T-cell (primary cell): ENCODE results near the gene CLCA4. TPM values are rescaled to one million over a fixed set of nuclear protein-coding genes. Genes with fewer than 3 reads are reported as not detected.
"Not testable (repeated sequence)": the region's sequence is repeated elsewhere in the genome, so short reads cannot be mapped to it uniquely, and the experiment has no call there.

Experiments used
- ATAC-seq, 4 experiments: fragments of 200-7000 bp in 3 of 4; fragments of 150-1000 bp in 1 of 4; cut with Tn5 transposase; replicated peaks in 1 of 4; 1 replicate in 3 of 4; 2 replicates in 1 of 4; pipeline ENCODE4 v1.10.0; 2021; ENCODE audit warnings: moderate library complexity in 3 of 4, mild to moderate bottlenecking in 2 of 4, moderate number of reproducible peaks in 1 of 4
- CTCF ChIA-PET, 2 donors: fragments of 300-600 bp; sonication (Branson Sonifier 250); formaldehyde crosslinking; loops; one replicate each; lab custom pipeline; 2022; ENCODE audit warnings: antibody characterized with exemption in 2 of 2; lab: Charles Lee
- POLR2A ChIA-PET, 2 donors: fragments of 300-600 bp; sonication (Branson Sonifier 250); formaldehyde crosslinking; loops; one replicate each; lab custom pipeline; 2022; ENCODE audit warnings: antibody characterized with exemption in 2 of 2; lab: Charles Lee
- DNase-seq, 35 experiments: peaks; one replicate each; pipeline versions ENCODE4 v3.0.0 to v3.0.0-alpha.2; 2013 to 2023
- H3K27ac ChIP-seq: one replicate; pipeline ENCODE4 v1.5.1; 2013; ENCODE audit warnings: low read length
- H3K27me3 ChIP-seq, 2 experiments: replicated peaks in 1 of 2; 1 replicate in 1 of 2; 2 replicates in 1 of 2; pipeline versions ENCODE4 v1.6.1 to v1.7.0; 2013; ENCODE audit warnings: low read length in 1 of 2, mixed read lengths in 1 of 2; ENCODE audit not compliant: control insufficient read depth in 2 of 2, insufficient read depth in 2 of 2; ENCODE audit errors: extremely low read depth in 1 of 2
- H3K36me3 ChIP-seq, 2 donors: 1 replicate in 1 of 2; 2 replicates in 1 of 2; pipeline versions ENCODE4 v1.6.1 to v1.7.0; 2013; ENCODE audit warnings: low read length in 1 of 2; ENCODE audit not compliant: control insufficient read depth in 2 of 2, insufficient read depth in 1 of 2; ENCODE audit errors: extremely low read depth in 1 of 2
- H3K4me1 ChIP-seq, 2 experiments: 1 replicate in 1 of 2; 2 replicates in 1 of 2; pipeline versions ENCODE4 v1.6.1 to v1.7.0; 2013; ENCODE audit warnings: low read length in 2 of 2, mixed read lengths in 1 of 2; ENCODE audit not compliant: insufficient read depth in 2 of 2, control insufficient read depth in 1 of 2; ENCODE audit errors: extremely low read depth in 1 of 2
- H3K4me3 ChIP-seq, 2 donors: 1 replicate in 1 of 2; 2 replicates in 1 of 2; pipeline versions ENCODE4 v1.5.1 to v1.7.0; 2013; ENCODE audit warnings: mild to moderate bottlenecking in 2 of 2, low read length in 1 of 2, moderate library complexity in 1 of 2; ENCODE audit not compliant: control insufficient read depth in 1 of 2; ENCODE audit errors: extremely low read depth in 1 of 2
- H3K9me3 ChIP-seq: 2 replicates; pipeline ENCODE4 v1.7.0; 2013
- H3K27ac Mint-ChIP-seq, 2 donors: one replicate each; pipeline ENCODE4 v1.8.0; 2020 to 2021; ENCODE audit warnings: mild to moderate bottlenecking in 2 of 2, mixed read lengths in 2 of 2
- H3K27me3 Mint-ChIP-seq, 2 donors: one replicate each; pipeline ENCODE4 v1.8.0; 2021 to 2022; ENCODE audit warnings: mixed read lengths in 2 of 2
- H3K36me3 Mint-ChIP-seq: one replicate; pipeline ENCODE4 v1.8.0; 2021; ENCODE audit warnings: mixed read lengths
- H3K4me1 Mint-ChIP-seq, 3 donors: one replicate each; pipeline ENCODE4 v1.8.0; 2020 to 2022; ENCODE audit warnings: mixed read lengths in 3 of 3, mild to moderate bottlenecking in 1 of 3
- H3K4me3 Mint-ChIP-seq, 3 donors: one replicate each; pipeline ENCODE4 v1.8.0; 2020 to 2022; ENCODE audit warnings: mild to moderate bottlenecking in 3 of 3, mixed read lengths in 3 of 3, moderate library complexity in 3 of 3
- H3K9me3 Mint-ChIP-seq, 3 donors: one replicate each; pipeline ENCODE4 v1.8.0; 2020 to 2022; ENCODE audit warnings: mixed read lengths in 3 of 3
- WGBS: methylation state at CpG from one replicate; pipeline ENCODE4 v1.1.5; 2013; ENCODE audit warnings: missing lambda C conversion rate; ENCODE audit not compliant: insufficient coverage; 5-methylcytosine and 5-hydroxymethylcytosine counted together
- total RNA-seq, 35 experiments: library from RNA in 6 of 35; stranded (reverse) in 6 of 35; fragments of 120-200 nt in 1 of 35; gene quantifications; one replicate each; pipeline versions ENCODE4 v1.2.1 to v1.2.4 and lab custom pipeline; 2013 to 2026

The CLCA4 gene
- total RNA-seq (not detected), total RNA-seq (lab: John Stamatoyannopoulos, UW) (0 to 0.20 (median 0) reads per million in 29 experiments)
- total RNA-seq (2013): not detected

GRCh38 chr1:86546787-86547221 lies at the start of gene CLCA4:
Gene CLCA4, plus strand, starts transcription at chr1:86547078. Its CDS starts 42 bp downstream, at chr1:86547120.
- H3K27ac Mint-ChIP-seq: no peak within 1 kb of the TSS
- no peak for ATAC-seq
- POLR2A ChIA-PET: no interaction called here
- DNase-seq: no peak
- no peak within 1 kb of the TSS for H3K27ac ChIP-seq
- H3K4me3 ChIP-seq: no peak within 1 kb of the TSS
- H3K36me3 Mint-ChIP-seq: no peaks in the 10 kb centered on the region
- no peak within 1 kb of the TSS for H3K4me3 Mint-ChIP-seq
- H3K27me3 Mint-ChIP-seq: peaks cover 0 to 4% of the 10 kb centered on the region in 2 donors
- no peaks in the 10 kb centered on the region for H3K9me3 ChIP-seq
- H3K4me1 Mint-ChIP-seq: no peaks in the 10 kb centered on the region
- CTCF ChIA-PET: no interaction called here
- WGBS: no CpG with 5 or more reads among the region's 2 CpGs
- no peaks in the 10 kb centered on the region for H3K4me1 ChIP-seq
- H3K27me3 ChIP-seq: no peaks in the 10 kb centered on the region
- H3K9me3 Mint-ChIP-seq: peaks cover 0 to 2% (median 0%) of the 10 kb centered on the region in 3 donors
- no peaks in the 10 kb centered on the region for H3K36me3 ChIP-seq

GRCh38 chr1:86498281-86498680 lies 48.6 kb upstream of the CLCA4 start:
- ChIA-PET POLR2A (no interaction called here), CTCF (interaction anchor here (0.6 to 1.4 kb wide), 7 partner anchors 7 to 837 kb away, joined by 3 to 6 read pairs (median 3); no protein-coding TSS in a partner anchor)
- Histone ChIP-seq H3K27ac (no peak overlapping the region), H3K9me3 (no peaks in the 10 kb centered on the region), H3K27me3 (peaks cover 0 to 6% of the 10 kb centered on the region in 2 experiments), H3K4me1 (peaks cover 0 to 14% of the 10 kb centered on the region in 2 experiments), H3K4me3 (no peak overlapping the region), H3K36me3 (no peaks in the 10 kb centered on the region)
- DNase-seq (no peak), ATAC-seq (no peak)
- H3K27me3 Mint-ChIP-seq: peaks cover 9 to 18% of the 10 kb centered on the region in 2 donors
- WGBS: 50% methylated on average over 2 of the region's 3 CpGs
- H3K36me3 Mint-ChIP-seq: no peaks in the 10 kb centered on the region
- H3K4me3 Mint-ChIP-seq: no peak overlapping the region
- peaks cover 7 to 14% (median 9%) of the 10 kb centered on the region in 3 donors for H3K4me1 Mint-ChIP-seq
- no peak overlapping the region for H3K27ac Mint-ChIP-seq
- H3K9me3 Mint-ChIP-seq: no peaks in the 10 kb centered on the region

GRCh38 chr1:86499987-86500593 lies 46.8 kb upstream of the CLCA4 start:
- H3K27me3 Mint-ChIP-seq: peaks cover 9 to 24% of the 10 kb centered on the region in 2 donors
- peak overlapping the region in 1 of 2 donors; percentile 1 for H3K27ac Mint-ChIP-seq
- H3K4me1 Mint-ChIP-seq: peaks cover 7 to 17% (median 11%) of the 10 kb centered on the region in 3 donors
- Histone ChIP-seq H3K27ac (no peak overlapping the region), H3K4me3 (no peak overlapping the region), H3K9me3 (no peaks in the 10 kb centered on the region), H3K27me3 (peaks cover 0 to 11% of the 10 kb centered on the region in 2 experiments), H3K4me1 (peaks cover 0 to 18% of the 10 kb centered on the region in 2 experiments), H3K36me3 (no peaks in the 10 kb centered on the region)
- no peaks in the 10 kb centered on the region for H3K36me3 Mint-ChIP-seq
- ChIA-PET CTCF (interaction anchor here (0.6 to 2.5 kb wide), 37 partner anchors 9 to 242 kb away, joined by 3 to 13 read pairs (median 3); partner anchors contain the start of gene ODF2L (in 2 of the 2)), POLR2A (interaction anchor here in 1 of 2 donors (0.6 kb wide), 1 partner anchor 58 kb away, joined by 3 read pairs; no protein-coding TSS in a partner anchor)
- H3K4me3 Mint-ChIP-seq: no peak overlapping the region
- no peaks in the 10 kb centered on the region for H3K9me3 Mint-ChIP-seq
- peak; percentile 41 to 68 (median 52) for ATAC-seq
- DNase-seq: peak in 1 of 35 experiments; percentile 59
- no CpG with 5 or more reads among the region's 3 CpGs for WGBS

- Mint-ChIP-seq H3K4me1 (peaks cover 7 to 17% (median 11%) of the 10 kb centered on the region in 3 donors), H3K9me3 (no peaks in the 10 kb centered on the region), H3K4me3 (no peak overlapping the region), H3K27me3 (peaks cover 9 to 24% of the 10 kb centered on the region in 2 donors), H3K27ac (no peak overlapping the region), H3K36me3 (no peaks in the 10 kb centered on the region)
- peaks cover 0 to 11% of the 10 kb centered on the region in 2 experiments for H3K27me3 ChIP-seq
- ChIA-PET POLR2A (interaction anchor here in 1 of 2 donors (0.6 kb wide), 1 partner anchor 59 kb away, joined by 3 read pairs; no protein-coding TSS in a partner anchor), CTCF (interaction anchor here (0.5 to 2.5 kb wide), 31 partner anchors 11 to 461 kb away, joined by 3 to 13 read pairs (median 4); partner anchors contain the start of gene ODF2L (in 2 of the 2))
- H3K4me3 ChIP-seq: no peak overlapping the region
- DNase-seq: no peak
- 89% methylated on average over 2 of the region's 2 CpGs for WGBS
- no peaks in the 10 kb centered on the region for H3K36me3 ChIP-seq
- H3K9me3 ChIP-seq: no peaks in the 10 kb centered on the region
- H3K27ac ChIP-seq: no peak overlapping the region
- no peak for ATAC-seq
- H3K4me1 ChIP-seq: peaks cover 0 to 18% of the 10 kb centered on the region in 2 experiments
These were observed 46.2 kb upstream of the CLCA4 start for GRCh38 chr1:86500714-86501113.

- H3K9me3 Mint-ChIP-seq, H3K9me3 ChIP-seq, POLR2A ChIA-PET, H3K36me3 Mint-ChIP-seq, H3K36me3 ChIP-seq, H3K27ac ChIP-seq: not testable (repeated sequence)
- 40% methylated on average over 13 of the region's 16 CpGs for WGBS
- CTCF ChIA-PET: interaction anchor here (0.6 to 2.1 kb wide), 27 partner anchors 16 to 416 kb away, joined by 3 to 11 read pairs (median 4); partner anchors contain the start of genes SH3GLB1 (in 2 of the 2), CLCA2 (in 1 of the 2), HS2ST1 (in 1 of the 2) and ODF2L (in 1 of the 2)
- Histone ChIP-seq H3K4me3 (peak overlapping the region; percentile 29 to 51), H3K27me3 (peaks cover 0 to 11% of the 10 kb centered on the region in 2 experiments), H3K4me1 (peaks cover 0 to 18% of the 10 kb centered on the region in 2 experiments)
- peak; percentile 63 to 83 (median 81) for ATAC-seq
- peaks cover 7 to 17% (median 11%) of the 10 kb centered on the region in 3 donors for H3K4me1 Mint-ChIP-seq
- H3K27me3 Mint-ChIP-seq: peaks cover 4 to 20% of the 10 kb centered on the region in 2 donors
- H3K4me3 Mint-ChIP-seq: peak overlapping the region; percentile 71 to 82 (median 81)
- peak in 34 of 35 experiments; percentile 9 to 67 (median 31) for DNase-seq
- peak overlapping the region in 1 of 2 donors; percentile 27 for H3K27ac Mint-ChIP-seq
These were observed 44.7 kb upstream of the CLCA4 start for GRCh38 chr1:86502125-86502646.
